ENCODE measurements around the gene UBTD1. TPM values are rescaled to one million over a fixed set of nuclear protein-coding genes. Genes with fewer than 3 reads are reported as not detected.

Gene UBTD1
- total RNA-seq, 4 donors from 2014 or later, result 0.70 to 2.5 (median 1.4) TPM; not detected in 1

GRCh38 chr10:97500297-97500575 is 1.5 kb downstream of the UBTD1 start:
- Histone ChIP-seq H3K36me3 (no peaks in the 10 kb centered on the region), H3K9me3 (no peaks in the 10 kb centered on the region), H3K4me1 (peaks cover 0 to 23% (median 7%) of the 10 kb centered on the region in 4 donors), H3K27me3 (no peaks in the 10 kb centered on the region), H3K27ac (no peak overlapping the region), H3K4me3 (no peak overlapping the region)
- no peak for TF ChIP-seq POLR2A (IDR thresholded peaks at IDR 0.05)
- TF ChIP-seq, protein P1, sequence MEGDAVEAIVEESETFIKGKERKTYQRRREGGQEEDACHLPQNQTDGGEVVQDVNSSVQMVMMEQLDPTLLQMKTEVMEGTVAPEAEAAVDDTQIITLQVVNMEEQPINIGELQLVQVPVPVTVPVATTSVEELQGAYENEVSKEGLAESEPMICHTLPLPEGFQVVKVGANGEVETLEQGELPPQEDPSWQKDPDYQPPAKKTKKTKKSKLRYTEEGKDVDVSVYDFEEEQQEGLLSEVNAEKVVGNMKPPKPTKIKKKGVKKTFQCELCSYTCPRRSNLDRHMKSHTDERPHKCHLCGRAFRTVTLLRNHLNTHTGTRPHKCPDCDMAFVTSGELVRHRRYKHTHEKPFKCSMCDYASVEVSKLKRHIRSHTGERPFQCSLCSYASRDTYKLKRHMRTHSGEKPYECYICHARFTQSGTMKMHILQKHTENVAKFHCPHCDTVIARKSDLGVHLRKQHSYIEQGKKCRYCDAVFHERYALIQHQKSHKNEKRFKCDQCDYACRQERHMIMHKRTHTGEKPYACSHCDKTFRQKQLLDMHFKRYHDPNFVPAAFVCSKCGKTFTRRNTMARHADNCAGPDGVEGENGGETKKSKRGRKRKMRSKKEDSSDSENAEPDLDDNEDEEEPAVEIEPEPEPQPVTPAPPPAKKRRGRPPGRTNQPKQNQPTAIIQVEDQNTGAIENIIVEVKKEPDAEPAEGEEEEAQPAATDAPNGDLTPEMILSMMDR (IDR thresholded peaks at IDR 0.05), result no peak
- no peak for DNase-seq

- no peaks in the 10 kb centered on the region for H3K36me3 ChIP-seq
- no peaks in the 10 kb centered on the region for H3K9me3 ChIP-seq
- no peak overlapping the region for H3K27ac ChIP-seq
- TF ChIP-seq POLR2A (IDR thresholded peaks at IDR 0.05), result no peak
- TF ChIP-seq, protein P1 (IDR thresholded peaks at IDR 0.05), result no peak
- peaks cover 0 to 10% (median 4%) of the 10 kb centered on the region in 4 donors for H3K4me1 ChIP-seq
- DNase-seq, result no peak
- H3K4me3 ChIP-seq, result no peak overlapping the region
- H3K27me3 ChIP-seq, result no peaks in the 10 kb centered on the region
Observed at GRCh38 chr10:97502916-97503315, 4.2 kb downstream of the UBTD1 start.

DNA sequence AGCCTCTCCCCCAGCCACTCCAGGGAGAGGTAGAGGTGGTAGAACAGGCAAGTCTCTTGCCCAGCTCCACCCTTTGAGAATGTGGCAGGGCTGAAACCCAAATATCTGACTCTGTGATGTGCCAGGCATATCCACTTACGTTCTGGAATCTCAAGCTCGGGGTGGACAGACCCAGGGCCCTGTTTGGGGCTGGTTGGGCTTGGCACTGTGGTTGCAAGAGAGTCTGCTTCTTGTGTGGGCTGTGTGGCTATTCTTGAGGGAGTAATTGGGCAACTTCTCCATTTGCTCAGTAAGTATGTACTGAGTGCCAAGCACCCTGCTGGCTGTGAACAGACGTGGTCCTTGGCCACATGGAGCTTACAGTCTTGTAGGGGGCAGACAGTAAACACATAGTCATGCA is 4.7 kb downstream of the UBTD1 start:
- no peaks in the 10 kb centered on the region for H3K9me3 ChIP-seq
- DNase-seq, result no peak
- no peak overlapping the region for H3K27ac ChIP-seq
- peaks cover 0 to 10% (median 4%) of the 10 kb centered on the region in 4 donors for H3K4me1 ChIP-seq
- no peaks in the 10 kb centered on the region for H3K36me3 ChIP-seq
- no peak for TF ChIP-seq POLR2A (IDR thresholded peaks at IDR 0.05)
- TF ChIP-seq, protein P1 (IDR thresholded peaks at IDR 0.05), result no peak
- H3K27me3 ChIP-seq, result no peaks in the 10 kb centered on the region
- H3K4me3 ChIP-seq, result no peak overlapping the region

DNA sequence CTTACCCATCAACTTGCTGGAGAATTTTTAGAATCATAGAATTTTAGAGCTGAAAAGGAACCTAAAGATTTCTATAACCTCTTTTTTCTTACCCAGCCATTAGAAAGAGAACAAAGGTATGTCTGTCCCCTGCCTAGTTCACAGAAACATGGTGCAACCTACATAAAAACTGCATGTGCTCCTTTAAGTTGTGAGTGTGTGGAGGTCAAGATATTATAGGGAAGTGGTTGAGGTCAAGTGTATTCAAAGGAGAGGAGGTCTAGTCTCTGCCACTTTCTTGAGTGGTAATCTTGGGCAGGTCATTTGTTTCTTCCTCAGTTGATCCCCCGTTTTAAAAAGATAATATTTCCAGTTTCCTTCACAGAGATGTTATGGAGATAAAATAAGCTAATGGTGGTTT is 6.4 kb downstream of the UBTD1 start:
- Histone ChIP-seq H3K27ac (no peak overlapping the region), H3K36me3 (no peaks in the 10 kb centered on the region), H3K9me3 (no peaks in the 10 kb centered on the region), H3K27me3 (no peaks in the 10 kb centered on the region), H3K4me1 (peaks cover 0 to 2% (median 0%) of the 10 kb centered on the region in 4 donors), H3K4me3 (no peak overlapping the region)
- DNase-seq, result no peak
- TF ChIP-seq, protein P1 (IDR thresholded peaks at IDR 0.05), result no peak
- no peak for TF ChIP-seq POLR2A (IDR thresholded peaks at IDR 0.05)

DNA sequence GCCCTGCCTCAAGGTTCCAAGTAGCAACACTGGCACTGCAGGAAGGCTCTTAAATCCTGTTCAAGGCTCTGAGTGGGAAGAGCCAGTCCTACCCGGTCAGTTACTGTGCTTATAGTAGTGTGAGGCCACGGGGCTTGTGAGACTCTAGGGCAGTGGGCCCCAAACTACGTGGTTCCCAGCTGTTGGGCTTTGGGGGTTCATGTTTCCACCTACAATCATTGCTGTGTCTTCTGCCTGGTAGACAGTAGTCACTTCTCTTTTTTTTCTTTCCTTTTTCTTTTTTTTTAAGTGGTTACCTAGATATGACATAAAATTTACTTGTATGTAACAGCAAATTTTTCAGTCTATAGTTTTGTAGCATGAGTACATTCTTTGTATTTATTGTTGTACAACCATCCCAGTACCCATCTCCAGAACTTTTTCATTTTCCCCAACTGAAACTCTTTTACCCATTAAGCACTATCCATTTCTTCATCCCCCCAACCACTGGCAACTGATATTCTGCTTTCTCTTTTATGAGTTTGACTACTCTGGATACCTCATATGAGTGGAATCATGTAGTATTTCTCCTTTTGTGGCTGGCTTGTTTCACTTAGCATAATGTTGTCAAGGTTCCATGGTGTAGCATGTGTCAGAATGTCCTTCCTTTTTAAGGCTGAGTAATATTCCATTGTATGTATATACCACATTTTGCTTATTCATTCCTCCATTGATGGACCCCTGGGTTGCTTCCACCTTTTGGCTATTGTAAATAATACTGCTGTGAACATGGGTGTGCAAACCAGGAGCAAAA is 7.7 kb downstream of the UBTD1 start:
- no peak for DNase-seq
- Histone ChIP-seq H3K27me3 (no peaks in the 10 kb centered on the region), H3K4me1 (no peaks in the 10 kb centered on the region), H3K9me3 (no peaks in the 10 kb centered on the region), H3K27ac (no peak overlapping the region), H3K4me3 (no peak overlapping the region), H3K36me3 (no peaks in the 10 kb centered on the region)
- TF ChIP-seq POLR2A (IDR thresholded peaks at IDR 0.05), result no peak
- TF ChIP-seq, protein P1 (IDR thresholded peaks at IDR 0.05), result no peak

All from Peyer's patch (tissue), 4 donors.